GM21723 (cell line): ENCODE results near the gene YBX2.

Source experiments
- ATAC-seq: cut with Tn5 transposase; IDR thresholded peaks from one replicate; pipeline ENCODE4 v1.9.1; 2021; ENCODE audit warnings: mild to moderate bottlenecking, moderate library complexity; ENCODE audit not compliant: unreplicated experiment

Gene YBX2

DNA sequence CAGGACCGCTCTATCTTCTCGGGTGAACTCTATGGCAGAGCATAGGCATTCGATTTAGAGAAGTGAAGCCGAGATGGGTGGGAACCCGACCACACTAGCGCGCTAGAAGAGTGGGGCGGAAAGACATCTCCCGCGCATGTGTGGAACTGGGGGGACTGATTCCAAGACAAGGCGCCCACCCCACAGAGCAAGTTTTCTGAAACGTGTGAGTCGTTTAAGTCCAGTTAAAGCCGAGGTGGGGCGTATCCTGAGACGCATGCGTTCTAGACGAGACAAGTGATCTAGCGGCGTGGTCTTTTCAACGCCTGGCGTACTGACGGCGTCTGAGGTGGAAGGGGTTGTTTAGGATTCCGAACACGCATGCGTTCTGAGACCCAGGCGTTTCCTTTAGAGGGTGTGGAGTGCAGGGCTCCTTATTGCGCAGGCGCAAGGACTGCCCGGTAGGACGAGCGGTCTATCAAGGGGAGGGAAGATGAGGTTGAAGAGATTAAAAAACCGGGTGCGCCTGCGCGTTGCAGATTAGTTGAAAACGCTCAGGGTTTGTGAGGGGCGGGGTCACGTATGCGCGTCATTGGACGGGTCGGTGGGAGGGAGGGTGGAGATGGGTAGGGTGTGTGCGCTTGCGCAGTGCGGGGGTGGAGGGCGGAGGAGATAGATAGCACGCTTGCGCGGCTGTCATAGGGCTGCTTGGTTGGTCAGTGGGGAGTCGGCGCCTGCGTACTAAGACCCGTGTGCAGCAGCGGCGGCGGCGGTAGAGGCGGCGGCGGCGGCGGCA is 12.7 kb upstream of the YBX2 start, which contains the start of gene EIF5A:
EIF5A (plus strand) TSS at position 718 of the 775 bp plus-strand sequence. CDS start 2,008 bp downstream, outside the sequence.
- peak; percentile 75 for ATAC-seq

GRCh38 chr17:7304179-7304578 is 9.7 kb upstream of the YBX2 start:
- no peak for ATAC-seq

DNA sequence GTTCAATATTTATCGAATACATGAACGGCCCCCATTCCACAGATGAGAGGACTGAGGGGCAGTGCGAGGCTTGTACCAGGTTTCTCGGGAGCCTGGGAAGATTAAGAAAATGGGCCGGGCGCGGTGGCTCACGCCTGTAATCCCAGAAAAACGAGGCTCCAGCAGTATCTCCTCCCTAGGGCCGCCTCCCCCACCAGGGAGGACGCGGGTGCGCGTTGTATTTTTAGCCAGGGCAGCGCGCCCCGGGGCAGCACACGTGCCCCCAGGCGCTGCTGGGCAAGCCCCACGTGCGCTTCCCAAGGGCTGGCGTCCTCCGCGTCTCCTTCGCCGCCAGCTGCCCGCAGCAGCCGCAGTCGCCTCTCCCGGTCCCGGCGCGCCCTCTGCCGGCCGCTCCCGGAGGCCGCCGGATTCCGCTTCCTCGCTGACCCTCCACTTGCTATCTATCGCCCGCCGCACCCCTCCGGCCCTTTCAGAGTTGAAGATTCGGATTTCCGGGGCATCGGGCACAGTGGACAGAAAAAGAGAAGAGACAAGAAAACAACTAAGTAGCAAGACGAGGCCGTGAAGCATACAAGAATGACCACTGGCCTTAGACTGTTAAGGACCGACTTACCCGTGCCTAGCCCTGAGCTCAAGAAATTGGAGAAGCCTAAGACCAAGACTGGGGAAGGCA is 1.9 kb upstream of the YBX2 start:
- ATAC-seq: no peak

DNA sequence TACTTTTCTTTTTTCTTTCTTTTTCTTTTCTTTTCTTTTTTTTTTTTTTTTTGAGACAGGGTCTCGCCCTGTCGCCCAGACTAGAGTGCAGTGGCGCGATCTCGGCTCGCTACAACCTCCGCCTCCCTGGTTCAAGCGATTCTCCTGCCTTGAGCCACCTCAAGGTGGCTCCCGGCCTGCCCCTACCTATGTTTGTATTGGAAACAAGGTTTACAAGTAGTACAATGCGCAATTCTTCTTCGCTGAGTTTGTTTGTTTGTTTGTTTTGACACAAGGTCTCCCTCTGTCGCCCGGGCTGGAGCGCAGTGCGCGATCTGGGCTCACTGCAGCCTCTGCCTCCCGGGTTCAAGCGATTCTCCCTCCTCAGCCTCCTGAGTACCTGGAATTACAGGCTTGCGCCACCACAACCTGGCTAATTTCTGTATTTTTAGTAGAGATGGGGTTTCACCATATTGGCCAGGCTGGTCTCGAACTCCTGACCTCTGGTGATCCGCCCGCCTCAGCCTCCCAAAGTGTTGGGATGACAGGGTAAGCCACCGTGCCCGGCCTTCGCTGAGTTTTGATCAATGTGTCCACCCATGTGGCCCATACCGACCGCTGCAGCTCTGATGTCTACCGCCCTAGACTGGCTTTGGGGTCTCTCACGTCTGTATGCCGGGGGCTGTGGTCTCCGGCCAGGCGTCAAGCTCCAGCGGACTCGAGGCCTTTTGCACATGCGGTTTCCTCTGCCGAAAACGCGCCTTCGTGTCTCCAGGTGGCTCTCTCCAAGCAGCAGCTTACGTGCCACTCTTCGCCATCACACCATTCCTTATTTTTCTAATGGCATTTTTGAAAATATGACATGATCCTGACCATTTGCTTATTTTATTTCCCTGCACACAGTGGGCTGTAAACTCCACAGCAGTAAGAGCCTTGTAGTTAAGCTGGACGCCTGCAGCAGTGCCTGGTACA is 1.1 kb upstream of the YBX2 start:
- ATAC-seq: no peak

DNA sequence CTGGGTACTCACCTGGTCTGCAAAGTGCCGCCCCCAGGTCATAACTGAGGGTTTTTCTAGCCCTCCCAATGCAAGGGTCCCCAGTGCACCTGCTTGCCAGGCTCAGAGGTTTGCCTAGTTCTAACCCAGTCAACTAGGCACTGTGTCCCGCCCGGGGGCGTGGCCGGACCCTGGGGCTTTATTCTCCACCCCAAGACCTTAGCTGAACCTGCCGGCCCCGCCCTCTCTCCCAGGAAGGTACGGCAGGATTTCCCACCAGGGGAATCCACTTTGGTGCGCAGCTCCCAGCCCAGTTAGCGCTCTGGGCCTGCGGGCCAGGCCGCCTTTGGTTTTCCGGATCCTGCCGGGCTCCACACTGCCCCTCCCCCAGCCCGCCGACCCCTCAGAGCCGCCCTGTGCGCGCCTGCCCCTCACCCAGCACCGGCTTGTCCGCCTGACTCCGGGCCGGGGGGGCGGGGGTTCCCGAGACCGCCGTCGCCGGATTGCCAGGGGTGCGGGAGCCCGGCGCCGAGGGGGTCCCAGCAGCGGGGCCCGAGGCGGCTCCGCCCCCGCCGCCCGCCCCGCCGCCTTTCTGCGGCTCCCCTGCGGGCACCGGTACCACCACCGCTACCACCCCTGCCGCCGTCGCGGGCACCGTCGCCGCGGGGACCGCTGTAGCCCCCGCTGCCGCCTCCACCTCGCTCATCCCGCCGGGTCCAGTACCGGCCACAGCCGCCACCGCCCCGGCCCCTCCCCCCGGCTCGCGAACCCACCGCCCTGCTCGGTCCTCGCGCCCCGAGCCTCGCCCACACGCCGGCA is 424 bp downstream of the YBX2 start:
- no peak for ATAC-seq

DNA sequence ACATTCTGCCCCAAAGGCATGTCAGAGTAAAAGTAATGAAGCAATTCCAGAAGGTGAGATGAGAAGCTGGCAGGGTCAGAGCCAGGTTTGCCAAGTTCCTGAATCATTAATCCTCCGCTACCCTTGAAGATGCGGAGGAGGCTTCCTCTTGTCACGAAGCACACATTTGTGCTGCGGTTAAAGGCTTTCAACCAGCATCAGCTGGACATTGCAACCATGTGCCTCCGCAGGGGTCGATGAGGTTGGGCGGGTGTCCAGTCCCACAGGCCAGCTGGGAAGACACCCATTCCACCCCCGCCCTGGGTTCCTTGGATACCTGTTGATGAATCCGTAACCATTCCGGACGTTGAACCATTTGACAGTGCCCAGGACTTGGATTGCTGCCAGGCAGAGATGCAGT is 1.3 kb downstream of the YBX2 start:
- ATAC-seq: no peak

DNA sequence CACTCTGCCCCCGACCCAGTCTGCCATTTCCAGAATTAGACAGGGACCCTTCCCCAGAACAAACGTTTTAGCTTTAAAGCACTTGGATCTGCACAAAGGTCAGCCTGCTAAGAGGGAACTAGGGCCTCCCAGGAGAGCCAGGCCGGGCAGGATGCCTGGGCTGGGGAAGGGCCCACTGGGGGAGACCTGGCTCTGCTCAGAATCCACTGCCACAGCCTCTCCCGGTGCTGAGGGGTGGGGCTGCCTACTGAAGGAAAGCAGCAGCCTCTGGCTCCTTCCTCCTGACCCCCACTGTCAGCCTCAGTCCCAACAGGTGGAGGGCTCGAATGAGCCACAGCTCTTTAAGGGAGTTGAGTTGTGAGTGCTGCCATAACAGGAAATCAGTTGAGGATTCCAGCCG is 1.7 kb downstream of the YBX2 start:
- ATAC-seq: no peak

DNA sequence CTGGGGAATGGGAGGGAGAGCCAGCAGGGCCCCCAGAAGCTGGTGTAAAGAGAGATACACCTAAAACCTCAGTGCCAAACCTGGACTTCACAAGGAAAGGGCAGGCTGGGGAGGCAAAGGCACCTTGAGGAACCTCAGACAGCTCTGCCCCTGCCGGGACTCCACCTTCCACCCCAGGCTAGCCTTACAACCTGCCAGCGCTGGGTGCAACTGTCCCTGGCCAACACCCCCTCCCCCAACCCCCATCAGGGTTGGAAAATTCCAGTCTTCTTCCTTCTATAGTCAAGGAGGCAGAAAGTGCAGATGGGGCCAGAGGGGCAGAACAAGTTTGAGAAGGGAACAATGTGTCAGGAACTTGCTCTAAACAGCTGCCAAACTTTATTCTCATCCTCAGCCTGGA is 2.2 kb downstream of the YBX2 start:
- no peak for ATAC-seq

DNA sequence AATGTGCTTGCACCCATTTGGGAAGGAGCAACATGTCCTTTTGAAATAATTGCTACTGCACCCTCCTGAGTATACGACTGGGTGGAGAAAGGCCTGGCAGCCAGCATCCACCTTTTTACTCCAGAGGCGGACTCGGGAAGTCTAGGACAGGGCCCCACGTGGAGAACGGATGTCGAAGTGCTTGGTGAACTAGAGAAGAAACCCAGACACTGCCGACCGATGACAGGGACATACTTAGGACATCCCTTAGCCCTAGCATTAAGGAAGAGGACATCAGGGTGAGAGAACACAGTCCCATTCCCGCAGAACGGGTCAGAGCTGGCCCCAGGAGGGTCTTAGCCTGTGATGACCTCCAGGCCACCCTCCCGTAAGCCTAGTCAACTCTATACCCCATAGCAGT is 3.8 kb downstream of the YBX2 start:
- no peak for ATAC-seq

DNA sequence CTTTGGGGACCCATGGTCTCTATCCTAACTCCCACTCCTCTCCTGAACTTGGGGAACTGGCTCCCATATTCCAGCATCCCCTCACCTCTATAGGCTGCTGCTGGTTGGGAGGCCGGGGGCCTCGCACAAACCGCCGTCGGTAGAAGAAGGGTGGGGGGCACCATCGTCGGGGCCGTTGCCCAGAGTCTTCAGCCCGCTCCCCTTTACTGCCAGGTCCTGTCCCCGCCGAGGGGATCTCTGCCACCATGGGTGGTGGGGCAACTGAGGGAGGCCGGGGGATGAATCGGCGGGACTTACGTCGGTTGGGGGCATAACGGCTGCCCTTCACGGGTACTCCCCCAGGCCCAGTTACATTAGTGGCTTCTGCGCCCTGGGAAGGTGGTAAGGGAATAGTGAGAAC is 4.3 kb downstream of the YBX2 start:
- no peak for ATAC-seq

DNA sequence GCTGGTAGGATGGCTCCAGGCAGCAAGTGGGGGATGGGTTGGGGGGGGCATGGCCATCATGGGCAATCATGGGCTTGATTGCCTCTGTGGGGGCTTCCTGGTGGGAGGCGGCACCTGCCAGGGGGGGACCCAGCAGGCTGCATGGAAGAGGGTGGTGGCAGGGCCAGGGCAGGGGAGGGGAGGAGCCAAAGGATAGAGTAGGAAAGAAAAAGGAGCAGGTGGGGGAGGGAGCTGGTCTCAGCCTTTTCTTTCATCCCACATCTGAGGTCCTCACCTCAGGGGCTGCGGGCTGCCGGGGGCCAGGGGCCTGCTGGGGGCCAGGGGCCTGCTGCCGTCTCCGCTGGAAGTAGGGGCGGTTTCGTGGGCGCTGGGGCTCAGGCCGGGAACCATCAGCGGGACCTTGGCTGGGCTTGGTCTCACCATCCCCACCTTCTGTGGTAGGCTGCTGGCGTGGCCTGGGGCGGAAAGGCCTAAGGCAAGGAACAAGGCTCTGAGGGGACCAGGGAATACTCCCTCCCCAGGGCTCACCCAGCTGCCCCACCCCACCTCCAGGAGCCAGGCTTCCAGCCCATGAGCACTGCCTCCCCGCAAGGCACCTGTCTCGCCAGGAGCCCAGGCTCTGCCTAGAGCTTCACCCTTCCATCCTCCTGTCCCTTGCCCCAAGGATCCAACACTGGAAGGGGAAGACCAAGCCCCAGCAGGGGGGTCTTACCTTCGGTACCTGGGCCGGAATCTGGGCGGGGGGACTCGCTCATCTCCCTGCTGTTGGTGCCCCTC is 5.0 kb downstream of the YBX2 start:
- no peak for ATAC-seq

DNA sequence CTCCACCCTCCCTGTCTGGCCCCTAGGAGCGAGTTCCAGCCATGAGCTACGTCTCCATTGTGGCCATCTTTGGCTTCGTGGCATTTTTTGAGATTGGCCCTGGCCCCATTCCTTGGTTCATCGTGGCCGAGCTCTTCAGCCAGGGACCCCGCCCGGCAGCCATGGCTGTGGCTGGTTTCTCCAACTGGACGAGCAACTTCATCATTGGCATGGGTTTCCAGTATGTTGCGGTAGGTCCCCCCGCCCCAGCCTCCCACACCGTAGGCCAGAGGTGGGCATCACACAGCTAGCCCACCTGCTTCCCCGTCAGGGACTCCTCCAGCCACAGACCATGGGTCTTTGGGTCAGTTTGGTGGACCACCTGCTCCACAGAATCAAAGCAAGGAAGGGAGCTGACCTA is 8.8 kb downstream of the YBX2 start:
- no peak for ATAC-seq

DNA sequence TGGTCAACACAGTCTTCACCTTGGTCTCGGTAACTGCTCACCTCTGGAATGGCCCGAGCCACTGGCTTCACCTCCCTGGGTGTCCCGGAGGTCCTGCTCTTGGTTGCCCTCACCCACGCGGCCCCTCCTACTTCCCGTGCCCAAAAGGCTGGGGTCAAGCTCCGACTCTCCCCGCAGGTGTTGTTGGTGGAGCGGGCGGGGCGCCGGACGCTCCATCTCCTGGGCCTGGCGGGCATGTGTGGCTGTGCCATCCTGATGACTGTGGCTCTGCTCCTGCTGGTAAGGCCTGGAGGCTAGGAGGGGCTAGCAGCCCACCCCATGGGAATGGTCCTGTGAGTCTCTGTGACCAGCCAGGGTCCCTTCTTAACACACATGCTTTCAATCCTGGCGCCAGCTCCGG is 9.5 kb downstream of the YBX2 start:
- ATAC-seq: no peak

DNA sequence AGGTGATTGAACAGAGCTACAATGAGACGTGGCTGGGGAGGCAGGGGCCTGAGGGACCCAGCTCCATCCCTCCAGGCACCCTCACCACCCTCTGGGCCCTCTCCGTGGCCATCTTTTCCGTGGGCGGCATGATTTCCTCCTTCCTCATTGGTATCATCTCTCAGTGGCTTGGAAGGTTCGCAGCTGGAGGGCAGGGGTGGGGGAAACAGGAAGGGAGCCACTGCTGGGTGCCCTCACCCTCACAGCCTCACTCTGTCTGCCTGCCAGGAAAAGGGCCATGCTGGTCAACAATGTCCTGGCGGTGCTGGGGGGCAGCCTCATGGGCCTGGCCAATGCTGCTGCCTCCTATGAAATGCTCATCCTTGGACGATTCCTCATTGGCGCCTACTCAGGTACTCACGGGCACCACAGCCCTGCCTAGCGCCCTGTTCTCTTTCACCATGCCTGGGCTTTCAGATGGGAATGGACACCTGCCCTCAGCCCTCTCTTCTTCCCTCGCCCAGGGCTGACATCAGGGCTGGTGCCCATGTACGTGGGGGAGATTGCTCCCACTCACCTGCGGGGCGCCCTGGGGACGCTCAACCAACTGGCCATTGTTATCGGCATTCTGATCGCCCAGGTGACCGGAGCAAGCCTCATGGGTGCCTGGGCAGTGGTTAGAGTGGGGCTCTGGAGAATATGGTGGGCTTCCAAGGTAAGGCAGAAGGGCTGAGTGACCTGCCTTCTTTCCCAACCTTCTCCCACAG is 10.8 kb downstream of the YBX2 start:
- ATAC-seq: no peak

DNA sequence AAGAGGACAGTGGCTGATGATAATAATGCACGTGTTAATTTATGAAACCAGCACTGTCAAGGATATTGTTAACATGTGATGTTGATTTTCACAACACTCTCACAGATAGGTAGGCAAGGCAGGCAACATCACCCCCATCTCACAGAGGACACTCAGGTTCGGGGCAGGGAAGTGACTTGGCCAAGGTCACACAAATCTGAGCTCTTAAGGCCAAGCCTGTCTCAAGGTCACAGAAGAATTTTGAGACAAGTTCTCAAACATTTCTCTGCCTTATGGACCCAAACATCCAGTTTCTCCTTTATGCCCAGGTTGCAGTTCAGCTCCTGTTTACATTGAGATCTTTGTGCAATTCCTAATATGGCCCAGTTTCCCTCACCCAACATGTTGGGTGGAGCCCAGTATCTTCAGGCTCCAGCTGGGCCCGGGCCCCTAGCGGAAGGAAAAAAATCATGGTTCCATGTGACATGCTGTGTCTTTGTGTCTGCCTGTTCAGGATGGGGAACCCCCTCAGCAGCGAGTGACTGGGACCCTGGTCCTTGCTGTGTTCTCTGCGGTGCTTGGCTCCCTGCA is 11.6 kb downstream of the YBX2 start:
- ATAC-seq: no peak

- ATAC-seq: no peak
These were observed 12.3 kb downstream of the YBX2 start for GRCh38 chr17:7281953-7282751.

GRCh38 chr17:7281074-7281952 is 13.1 kb downstream of the YBX2 start, which contains the start of gene SLC2A4:
TSS of gene SLC2A4 (plus strand) at chr17:7281718. CDS start at chr17:7281935, 217 bp downstream.
- ATAC-seq: peak; percentile 63
